A673 (cell line): ENCODE data around the gene SNRPA1.

Source experiments
- CTCF ChIP-seq: fragments of 300-800, 200-600 bp; sonication (generic); conservative IDR thresholded peaks from 2 replicates; pipeline ENCODE4 v1.5.1; 2017; ENCODE audit warnings: low read depth, mild to moderate bottlenecking, antibody characterized with exemption, low read length, moderate library complexity, mixed read lengths
- EZH2 ChIP-seq: fragments of 200-600 bp; sonication (generic); IDR thresholded peaks from 2 replicates; pipeline ENCODE4 v1.6.1; 2017; ENCODE audit warnings: borderline replicate concordance, low read depth, mild to moderate bottlenecking, mixed read lengths, antibody characterized with exemption, low read length; ENCODE audit not compliant: poor library complexity, severe bottlenecking

GRCh38 chr15:101272584-101272983 is 22.5 kb downstream of the SNRPA1 start:
- no peak for TF ChIP-seq CTCF
- no peak for TF ChIP-seq EZH2
